Measurements from ENCODE around the gene VWA3A.

- no peak for TF ChIP-seq CTCF (IDR thresholded peaks at IDR 0.05)
- no peak for TF ChIP-seq POLR2A (IDR thresholded peaks at IDR 0.05)
These were observed 23.9 kb downstream of the VWA3A start for GRCh38 chr16:22116095-22116700.

Data from breast epithelium (tissue), 3 donors.